K562 (cell line): ENCODE results near the gene GNRHR. TPM values are rescaled to one million over a fixed set of nuclear protein-coding genes. Genes with fewer than 3 reads are reported as not detected.
A peak's percentile ranks its signal among the peaks of the same experiment; 100 is the strongest.

Experiments
- BHLHE40 ChIP-seq: IDR thresholded peaks from 2 replicates; pipeline ENCODE4 v1.6.1; 2011; ENCODE audit warnings: low read length, improper control_type of control experiment
- BRF1 ChIP-seq: IDR thresholded peaks from 3 replicates; pipeline ENCODE4 v1.6.1; 2011; ENCODE audit warnings: borderline replicate concordance, mild to moderate bottlenecking; ENCODE audit not compliant: insufficient read length; ENCODE audit errors: extremely low read depth
- CXXC5 ChIP-seq: fragments of 250-450 bp; sonication (Bioruptor Pico); IDR thresholded peaks from 2 replicates; pipeline ENCODE4 v1.8.0; 2022; ENCODE audit warnings: inconsistent platforms, mild to moderate bottlenecking, moderate library complexity
- FOXJ2 ChIP-seq: fragments of 200-800 bp; sonication (Bioruptor generic); IDR thresholded peaks from 2 replicates; pipeline ENCODE4 v1.6.1; 2016; ENCODE audit warnings: missing genetic modification characterization, missing compliant biosample characterization
- HMG20B ChIP-seq: fragments of 250-450 bp; sonication (Bioruptor Pico); IDR thresholded peaks from 2 replicates; pipeline ENCODE4 v1.5.0; 2021; ENCODE audit warnings: mild to moderate bottlenecking
- HNRNPUL1 ChIP-seq: fragments of 200-400 bp; formaldehyde crosslinking; IDR thresholded peaks from 2 replicates; pipeline ENCODE4 v1.6.1; 2017; ENCODE audit warnings: low read length
- KDM2B ChIP-seq: fragments of 250-450 bp; sonication (Bioruptor Pico); IDR thresholded peaks from 2 replicates; pipeline ENCODE4 v1.8.0; 2021; ENCODE audit warnings: mild to moderate bottlenecking, moderate library complexity
- MBD2 ChIP-seq: sonication (generic); IDR thresholded peaks from 2 replicates; pipeline ENCODE4 v1.6.1; 2016; ENCODE audit warnings: low read depth, borderline replicate concordance
- MCM7 ChIP-seq, 2 experiments: fragments of 450-650 bp; IDR thresholded peaks; 2 replicates each; pipeline ENCODE4 v1.6.1; 2016 to 2018
- MTA1 ChIP-seq: fragments of 450-650 bp; IDR thresholded peaks from 2 replicates; pipeline ENCODE4 v1.6.1; 2017; ENCODE audit warnings: borderline replicate concordance
- POU5F1 ChIP-seq: fragments of 150-350 bp; IDR thresholded peaks from 2 replicates; pipeline ENCODE4 v1.6.1; 2014; ENCODE audit warnings: borderline replicate concordance, low read length, low read depth, mild to moderate bottlenecking; ENCODE audit not compliant: partially characterized antibody
- SUPT5H ChIP-seq: fragments of 450-650 bp; IDR thresholded peaks from 2 replicates; pipeline ENCODE4 v1.6.1; 2016
- ZNF146 ChIP-seq: IDR thresholded peaks from one replicate; pipeline ENCODE4 v1.6.1; 2018; ENCODE audit warnings: missing compliant biosample characterization; ENCODE audit not compliant: unreplicated experiment
- ZNF184 ChIP-seq: sonication (generic); formaldehyde crosslinking; IDR thresholded peaks from 2 replicates; pipeline ENCODE4 v1.5.0; 2020; ENCODE audit warnings: missing genetic modification reagents
- ZNF316 ChIP-seq: fragments of 450-650 bp; IDR thresholded peaks from 2 replicates; pipeline ENCODE4 v1.6.1; 2016
- ZNF79 ChIP-seq: fragments of 250-450 bp; sonication (Bioruptor Pico); IDR thresholded peaks from 2 replicates; pipeline ENCODE4 v1.4.0; 2020; ENCODE audit warnings: low read depth, mild to moderate bottlenecking, moderate library complexity
- polyA plus RNA-seq, 8 experiments: library from polyadenylated mRNA; depleted of rRNA in 4 of 8; stranded (reverse) in 5 of 8; unstranded in 3 of 8; fragments of >200 nt; fragmentation: Nextera tagmentation in 2 of 8; fragmentation: Illumina TruSeq in 1 of 8; extraction: Ambion mirVana in 2 of 8; extraction: Trizol in 1 of 8; gene quantifications; 2 replicates each; pipeline versions ENCODE4 v1.2.1 to v1.2.3, GENCODE V29; 2011 to 2014; ENCODE audit warnings: inconsistent platforms in 1 of 8, missing spikeins in 1 of 8
- total RNA-seq, 7 experiments: library from RNA; depleted of rRNA in 6 of 7; stranded (reverse); fragments of >200 nt in 6 of 7; fragmentation: Illumina TruSeq in 2 of 7; extraction: Trizol in 2 of 7; gene quantifications; 2 replicates each; pipeline versions ENCODE4 v1.2.1 to v1.2.3, GENCODE V29; 2011 to 2021; ENCODE audit warnings: low replicate concordance in 1 of 7
- TF ChIP-seq, protein P1 (sequence below): fragments of 250-450 bp; sonication (Bioruptor Pico); IDR thresholded peaks from 2 replicates; pipeline ENCODE4 v1.4.0; 2020; ENCODE audit warnings: mild to moderate bottlenecking, moderate library complexity
- TF ChIP-seq, protein P2 (sequence below), 3 experiments: fragments of 200-800 bp in 1 of 3; fragments of 250-450 bp in 1 of 3; fragments of 450-650 bp in 1 of 3; sonication (Bioruptor Pico) in 1 of 3; sonication (Bioruptor generic) in 1 of 3; formaldehyde crosslinking in 1 of 3; IDR thresholded peaks; 2 replicates each; pipeline versions ENCODE4 v1.6.1 to v1.8.0; 2016 to 2022; ENCODE audit warnings: mild to moderate bottlenecking in 2 of 3, missing genetic modification characterization in 2 of 3, missing compliant biosample characterization in 1 of 3, moderate library complexity in 1 of 3
- TF ChIP-seq, protein P3 (sequence below): sonication (generic); formaldehyde crosslinking; IDR thresholded peaks from 2 replicates; pipeline ENCODE4 v1.8.0; 2022; ENCODE audit warnings: mild to moderate bottlenecking, missing genetic modification reagents

Gene GNRHR
- total and polyA plus RNA-seq, 9 of the 15 experiments (the other 6 are each of a cell fraction or from before 2014, with no cell fraction given), result 0.06 to 0.13 TPM; not detected in 7

DNA sequence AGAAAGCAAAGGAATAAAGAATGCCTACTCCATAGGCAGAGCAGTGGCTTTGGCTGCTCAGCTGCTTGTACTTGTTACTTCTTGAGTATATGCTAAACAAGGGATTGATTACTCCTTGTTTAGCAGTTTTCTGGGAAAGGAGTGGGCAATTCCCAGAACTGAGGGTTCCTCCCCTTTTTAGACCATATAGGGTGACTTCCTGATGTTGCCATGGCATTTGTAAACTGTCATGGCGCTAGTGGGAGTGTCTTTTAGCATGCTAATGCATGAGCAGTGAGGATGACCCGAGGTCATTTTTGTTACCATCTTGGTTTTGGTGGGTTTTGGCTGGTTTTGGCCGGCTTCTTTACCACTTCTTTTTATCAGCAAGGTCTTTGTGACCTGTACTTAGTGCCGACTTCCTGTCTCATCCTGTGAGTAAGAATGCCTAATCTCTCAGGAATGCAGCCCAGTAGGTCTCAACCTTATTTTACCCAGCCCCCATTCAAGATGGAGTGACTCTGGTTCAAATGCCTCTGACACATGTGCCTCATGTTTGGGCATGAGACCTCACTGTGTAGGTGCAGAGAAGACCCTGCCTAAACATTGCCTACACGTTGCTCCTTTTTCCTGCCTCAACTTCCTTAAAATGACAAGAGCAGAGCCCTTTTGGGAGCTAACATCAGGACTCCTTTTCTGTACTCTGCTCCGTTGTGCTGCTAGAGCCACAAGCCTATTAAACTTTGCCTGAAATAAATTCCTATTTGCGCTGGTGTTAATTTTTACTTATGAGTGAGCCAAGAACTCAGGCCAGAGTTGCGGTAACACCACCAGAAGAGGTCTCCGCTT lies 32.2 kb downstream of the GNRHR start (continued):
- TF ChIP-seq, protein P1, sequence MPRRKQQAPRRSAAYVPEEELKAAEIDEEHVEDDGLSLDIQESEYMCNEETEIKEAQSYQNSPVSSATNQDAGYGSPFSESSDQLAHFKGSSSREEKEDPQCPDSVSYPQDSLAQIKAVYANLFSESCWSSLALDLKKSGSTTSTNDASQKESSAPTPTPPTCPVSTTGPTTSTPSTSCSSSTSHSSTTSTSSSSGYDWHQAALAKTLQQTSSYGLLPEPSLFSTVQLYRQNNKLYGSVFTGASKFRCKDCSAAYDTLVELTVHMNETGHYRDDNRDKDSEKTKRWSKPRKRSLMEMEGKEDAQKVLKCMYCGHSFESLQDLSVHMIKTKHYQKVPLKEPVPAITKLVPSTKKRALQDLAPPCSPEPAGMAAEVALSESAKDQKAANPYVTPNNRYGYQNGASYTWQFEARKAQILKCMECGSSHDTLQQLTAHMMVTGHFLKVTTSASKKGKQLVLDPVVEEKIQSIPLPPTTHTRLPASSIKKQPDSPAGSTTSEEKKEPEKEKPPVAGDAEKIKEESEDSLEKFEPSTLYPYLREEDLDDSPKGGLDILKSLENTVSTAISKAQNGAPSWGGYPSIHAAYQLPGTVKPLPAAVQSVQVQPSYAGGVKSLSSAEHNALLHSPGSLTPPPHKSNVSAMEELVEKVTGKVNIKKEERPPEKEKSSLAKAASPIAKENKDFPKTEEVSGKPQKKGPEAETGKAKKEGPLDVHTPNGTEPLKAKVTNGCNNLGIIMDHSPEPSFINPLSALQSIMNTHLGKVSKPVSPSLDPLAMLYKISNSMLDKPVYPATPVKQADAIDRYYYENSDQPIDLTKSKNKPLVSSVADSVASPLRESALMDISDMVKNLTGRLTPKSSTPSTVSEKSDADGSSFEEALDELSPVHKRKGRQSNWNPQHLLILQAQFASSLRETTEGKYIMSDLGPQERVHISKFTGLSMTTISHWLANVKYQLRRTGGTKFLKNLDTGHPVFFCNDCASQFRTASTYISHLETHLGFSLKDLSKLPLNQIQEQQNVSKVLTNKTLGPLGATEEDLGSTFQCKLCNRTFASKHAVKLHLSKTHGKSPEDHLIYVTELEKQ (CRISPR knock-in tag), result peak; percentile 100
- TF ChIP-seq ZNF79, result peak; percentile 99
- TF ChIP-seq, protein P2, sequence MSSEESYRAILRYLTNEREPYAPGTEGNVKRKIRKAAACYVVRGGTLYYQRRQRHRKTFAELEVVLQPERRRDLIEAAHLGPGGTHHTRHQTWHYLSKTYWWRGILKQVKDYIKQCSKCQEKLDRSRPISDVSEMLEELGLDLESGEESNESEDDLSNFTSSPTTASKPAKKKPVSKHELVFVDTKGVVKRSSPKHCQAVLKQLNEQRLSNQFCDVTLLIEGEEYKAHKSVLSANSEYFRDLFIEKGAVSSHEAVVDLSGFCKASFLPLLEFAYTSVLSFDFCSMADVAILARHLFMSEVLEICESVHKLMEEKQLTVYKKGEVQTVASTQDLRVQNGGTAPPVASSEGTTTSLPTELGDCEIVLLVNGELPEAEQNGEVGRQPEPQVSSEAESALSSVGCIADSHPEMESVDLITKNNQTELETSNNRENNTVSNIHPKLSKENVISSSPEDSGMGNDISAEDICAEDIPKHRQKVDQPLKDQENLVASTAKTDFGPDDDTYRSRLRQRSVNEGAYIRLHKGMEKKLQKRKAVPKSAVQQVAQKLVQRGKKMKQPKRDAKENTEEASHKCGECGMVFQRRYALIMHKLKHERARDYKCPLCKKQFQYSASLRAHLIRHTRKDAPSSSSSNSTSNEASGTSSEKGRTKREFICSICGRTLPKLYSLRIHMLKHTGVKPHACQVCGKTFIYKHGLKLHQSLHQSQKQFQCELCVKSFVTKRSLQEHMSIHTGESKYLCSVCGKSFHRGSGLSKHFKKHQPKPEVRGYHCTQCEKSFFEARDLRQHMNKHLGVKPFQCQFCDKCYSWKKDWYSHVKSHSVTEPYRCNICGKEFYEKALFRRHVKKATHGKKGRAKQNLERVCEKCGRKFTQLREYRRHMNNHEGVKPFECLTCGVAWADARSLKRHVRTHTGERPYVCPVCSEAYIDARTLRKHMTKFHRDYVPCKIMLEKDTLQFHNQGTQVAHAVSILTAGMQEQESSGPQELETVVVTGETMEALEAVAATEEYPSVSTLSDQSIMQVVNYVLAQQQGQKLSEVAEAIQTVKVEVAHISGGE (CRISPR knock-in tag; IDR thresholded peaks at IDR 0.05), result peak in 2 of 3 experiments; percentile 59 to 96; a peak in 3 of 6 replicates
- TF ChIP-seq HMG20B (CRISPR knock-in tag), result peak; percentile 96
- TF ChIP-seq MCM7 (IDR thresholded peaks at IDR 0.05), result no peak
- TF ChIP-seq MTA1, result peak; percentile 93
- peak; percentile 6; the same call in 1 of the 2 replicates for TF ChIP-seq BHLHE40
- 0 out of 2 replicates have a peak, but pooled peaks have one; percentile 9 for TF ChIP-seq MBD2
- TF ChIP-seq, protein P3, sequence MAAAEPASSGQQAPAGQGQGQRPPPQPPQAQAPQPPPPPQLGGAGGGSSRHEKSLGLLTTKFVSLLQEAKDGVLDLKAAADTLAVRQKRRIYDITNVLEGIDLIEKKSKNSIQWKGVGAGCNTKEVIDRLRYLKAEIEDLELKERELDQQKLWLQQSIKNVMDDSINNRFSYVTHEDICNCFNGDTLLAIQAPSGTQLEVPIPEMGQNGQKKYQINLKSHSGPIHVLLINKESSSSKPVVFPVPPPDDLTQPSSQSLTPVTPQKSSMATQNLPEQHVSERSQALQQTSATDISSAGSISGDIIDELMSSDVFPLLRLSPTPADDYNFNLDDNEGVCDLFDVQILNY (CRISPR knock-in tag), result no peak
- peak; percentile 100 for TF ChIP-seq KDM2B (CRISPR knock-in tag)
- TF ChIP-seq HNRNPUL1, result no peak
- no peak for TF ChIP-seq ZNF316
- TF ChIP-seq BRF1, result no peak
- TF ChIP-seq ZNF146 (CRISPR knock-in tag), result no peak
- peak; percentile 100 for TF ChIP-seq CXXC5 (CRISPR knock-in tag)
- peak; percentile 93 for TF ChIP-seq FOXJ2 (tag)
- TF ChIP-seq POU5F1, result no peak
- no peak; the same call in 1 of the 2 replicates for TF ChIP-seq SUPT5H
- no peak for TF ChIP-seq ZNF184 (CRISPR knock-in tag)
